ENCODE data around the gene MXD4. TPM values are rescaled to one million over a fixed set of nuclear protein-coding genes. Genes with fewer than 3 reads are reported as not detected.

The MXD4 gene
- total RNA-seq, 1 experiment from 2014 or later: 22.0 TPM

DNA sequence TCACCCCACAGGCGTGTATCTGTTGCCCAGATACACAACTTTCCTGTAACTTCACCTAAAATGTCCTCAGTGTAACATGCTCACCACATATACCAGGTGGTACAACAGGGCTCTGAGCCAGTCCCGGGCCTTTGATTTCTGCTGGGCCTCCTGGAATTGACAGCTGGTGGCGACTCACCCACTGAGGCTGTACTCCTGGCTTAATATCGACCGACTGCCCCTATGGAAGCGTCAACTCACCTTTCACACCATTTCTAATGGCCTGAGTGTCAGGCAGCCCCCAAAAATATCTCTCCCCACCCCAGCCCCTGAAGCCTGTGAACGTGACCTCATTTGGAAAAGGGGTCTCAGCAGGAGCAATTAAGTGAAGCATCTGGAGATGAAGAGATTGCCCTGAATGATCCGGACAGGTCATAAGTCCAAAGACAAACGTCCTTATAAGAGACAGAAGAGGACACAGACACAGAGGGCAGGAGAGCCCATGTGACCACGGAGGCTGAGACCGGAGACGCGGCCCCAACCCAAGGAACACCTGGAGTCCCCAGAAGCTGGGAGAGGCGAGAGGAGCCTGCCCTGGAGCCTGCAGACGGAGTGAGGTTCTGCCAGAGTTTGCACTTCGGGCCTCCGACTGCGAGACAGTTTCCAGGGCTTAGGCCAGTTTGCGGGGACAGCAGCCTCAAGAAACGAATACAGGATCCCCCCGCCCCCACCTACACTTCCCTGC, 12.6 kb upstream of the MXD4 start:
- ChIA-PET RAD21 (ENCODE audit: low non-redundant PET in 1 of 2, low total read pairs in 2 of 2, uncharacterized antibody in 2 of 2, unreplicated experiment in 2 of 2) (no interaction called here), CTCF (no interaction called here), POLR2A (no interaction called here)
- Histone ChIP-seq H3K27ac (ENCODE audit: low read depth, low read length) (no peak overlapping the region), H3K4me3 (replicated peaks in 1 of 2; ENCODE audit: low read depth in 1 of 2, low read length in 2 of 2) (no peak overlapping the region), H3K4me1 (ENCODE audit: control insufficient read depth in 1 of 2, insufficient read depth in 2 of 2, low read length in 2 of 2) (no peaks in the 10 kb centered on the region), H3K27me3 (ENCODE audit: insufficient read depth, low read length) (no peaks in the 10 kb centered on the region), H3K9me2 (ENCODE audit: insufficient read depth) (no peaks in the 10 kb centered on the region), H3K9me3 (ENCODE audit: control insufficient read depth in 1 of 2, insufficient read depth in 1 of 2, low read depth in 1 of 2, low read length in 2 of 2) (no peaks in the 10 kb centered on the region), H3K36me3 (ENCODE audit: control insufficient read depth in 1 of 2, insufficient read depth in 2 of 2, low read length in 2 of 2) (no peaks in the 10 kb centered on the region), H4K20me1 (ENCODE audit: insufficient read depth) (no peaks in the 10 kb centered on the region), H3K79me2 (ENCODE audit: insufficient read depth, low read length) (no peaks in the 10 kb centered on the region), H3K9ac (ENCODE audit: low read length) (no peak overlapping the region), H2AFZ (ENCODE audit: low read depth, low read length, poor library complexity, severe bottlenecking) (no peak overlapping the region), H3K4me2 (ENCODE audit: low read length) (no peak overlapping the region)
- TF ChIP-seq ZNF274 (IDR thresholded peaks at IDR 0.05; ENCODE audit: low read depth, low read length): no peak
- no peak for TF ChIP-seq POLR2AphosphoS5 (IDR thresholded peaks at IDR 0.05; ENCODE audit: low read depth, low read length)
- no peak for TF ChIP-seq YY1 (IDR thresholded peaks at IDR 0.05; ENCODE audit: extremely low read depth, insufficient replicate concordance, low read depth, low read length)
- no peak for TF ChIP-seq JUND (IDR thresholded peaks at IDR 0.05)
- no peak for TF ChIP-seq EZH2phosphoT487 (IDR thresholded peaks at IDR 0.05; ENCODE audit: borderline replicate concordance)
- TF ChIP-seq CEBPB (IDR thresholded peaks at IDR 0.05; ENCODE audit: low read depth): no peak
- no peak for TF ChIP-seq CTCF (IDR thresholded peaks at IDR 0.05 in 2 of 3, conservative IDR thresholded peaks at IDR 0.05 in 1 of 3; ENCODE audit: borderline replicate concordance in 1 of 3, insufficient read depth in 1 of 3, low read depth in 2 of 3, low read length in 2 of 3)
- no peak for TF ChIP-seq TCF7L2 (IDR thresholded peaks at IDR 0.05; ENCODE audit: borderline replicate concordance, extremely low read depth, insufficient read depth, insufficient read length)
- TF ChIP-seq, protein P1, sequence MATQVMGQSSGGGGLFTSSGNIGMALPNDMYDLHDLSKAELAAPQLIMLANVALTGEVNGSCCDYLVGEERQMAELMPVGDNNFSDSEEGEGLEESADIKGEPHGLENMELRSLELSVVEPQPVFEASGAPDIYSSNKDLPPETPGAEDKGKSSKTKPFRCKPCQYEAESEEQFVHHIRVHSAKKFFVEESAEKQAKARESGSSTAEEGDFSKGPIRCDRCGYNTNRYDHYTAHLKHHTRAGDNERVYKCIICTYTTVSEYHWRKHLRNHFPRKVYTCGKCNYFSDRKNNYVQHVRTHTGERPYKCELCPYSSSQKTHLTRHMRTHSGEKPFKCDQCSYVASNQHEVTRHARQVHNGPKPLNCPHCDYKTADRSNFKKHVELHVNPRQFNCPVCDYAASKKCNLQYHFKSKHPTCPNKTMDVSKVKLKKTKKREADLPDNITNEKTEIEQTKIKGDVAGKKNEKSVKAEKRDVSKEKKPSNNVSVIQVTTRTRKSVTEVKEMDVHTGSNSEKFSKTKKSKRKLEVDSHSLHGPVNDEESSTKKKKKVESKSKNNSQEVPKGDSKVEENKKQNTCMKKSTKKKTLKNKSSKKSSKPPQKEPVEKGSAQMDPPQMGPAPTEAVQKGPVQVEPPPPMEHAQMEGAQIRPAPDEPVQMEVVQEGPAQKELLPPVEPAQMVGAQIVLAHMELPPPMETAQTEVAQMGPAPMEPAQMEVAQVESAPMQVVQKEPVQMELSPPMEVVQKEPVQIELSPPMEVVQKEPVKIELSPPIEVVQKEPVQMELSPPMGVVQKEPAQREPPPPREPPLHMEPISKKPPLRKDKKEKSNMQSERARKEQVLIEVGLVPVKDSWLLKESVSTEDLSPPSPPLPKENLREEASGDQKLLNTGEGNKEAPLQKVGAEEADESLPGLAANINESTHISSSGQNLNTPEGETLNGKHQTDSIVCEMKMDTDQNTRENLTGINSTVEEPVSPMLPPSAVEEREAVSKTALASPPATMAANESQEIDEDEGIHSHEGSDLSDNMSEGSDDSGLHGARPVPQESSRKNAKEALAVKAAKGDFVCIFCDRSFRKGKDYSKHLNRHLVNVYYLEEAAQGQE (IDR thresholded peaks at IDR 0.05; ENCODE audit: low read depth): no peak
- no peak for TF ChIP-seq MAX (IDR thresholded peaks at IDR 0.05)
- BruUV-seq (replicated peaks): no TSS peak
- intact Hi-C loops (cut with micrococcal nuclease): no loop called here
- DNase-seq (ENCODE audit: low read depth, low spot score) (no peak), ATAC-seq (no peak)
